Measurements from ENCODE around the gene POLQ.
"Not testable (repeated sequence)": the region's sequence is repeated elsewhere in the genome, so short reads cannot be mapped to it uniquely, and the experiment has no call there.

The POLQ gene

DNA sequence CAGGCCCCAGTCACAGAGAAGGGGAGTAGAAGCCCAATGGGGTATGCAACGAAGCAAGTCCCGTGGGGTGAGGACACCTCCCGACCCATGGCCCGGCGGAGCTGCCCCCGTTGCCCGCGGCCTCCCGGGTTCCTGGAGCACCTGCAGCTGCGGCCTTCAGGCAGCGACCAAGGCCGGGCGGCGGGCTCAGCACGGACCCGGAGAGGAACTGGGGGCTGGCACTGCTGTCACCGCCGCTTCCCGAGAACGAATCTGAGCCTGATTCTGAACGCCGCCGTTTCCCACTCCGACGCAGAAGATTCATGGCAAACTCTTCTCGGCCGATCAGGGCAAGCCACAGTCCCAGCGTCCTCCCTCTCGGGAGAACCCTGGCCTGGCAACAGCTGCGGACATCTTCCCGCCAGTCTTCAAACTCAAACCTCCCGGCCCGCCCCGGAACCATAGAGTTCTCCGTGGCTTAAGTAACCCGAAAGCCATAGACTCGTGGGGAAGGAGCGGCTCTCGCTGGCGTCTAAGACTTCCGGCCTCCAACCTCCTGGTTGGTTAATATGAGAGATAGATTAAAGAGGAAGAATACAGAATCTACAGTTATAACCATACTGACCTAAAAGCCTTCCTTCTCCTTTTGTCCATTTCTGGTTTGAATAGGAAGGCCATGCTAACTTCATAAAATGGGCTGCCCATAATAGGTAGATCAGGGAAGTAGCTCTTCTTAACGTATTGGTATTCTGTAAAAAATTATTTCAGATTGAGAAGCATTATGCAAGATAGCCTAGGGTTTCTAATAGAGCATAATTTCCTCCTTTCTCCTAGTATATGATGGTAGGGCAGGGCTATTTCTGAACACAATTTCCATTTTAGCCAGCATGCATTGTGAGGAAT lies at the start of gene POLQ:
Gene POLQ (minus strand): TSS at position 415 of the 882 bp plus-strand sequence. CDS start 111 bp downstream, at position 304.
- peak; percentile 87 for DNase-seq

DNA sequence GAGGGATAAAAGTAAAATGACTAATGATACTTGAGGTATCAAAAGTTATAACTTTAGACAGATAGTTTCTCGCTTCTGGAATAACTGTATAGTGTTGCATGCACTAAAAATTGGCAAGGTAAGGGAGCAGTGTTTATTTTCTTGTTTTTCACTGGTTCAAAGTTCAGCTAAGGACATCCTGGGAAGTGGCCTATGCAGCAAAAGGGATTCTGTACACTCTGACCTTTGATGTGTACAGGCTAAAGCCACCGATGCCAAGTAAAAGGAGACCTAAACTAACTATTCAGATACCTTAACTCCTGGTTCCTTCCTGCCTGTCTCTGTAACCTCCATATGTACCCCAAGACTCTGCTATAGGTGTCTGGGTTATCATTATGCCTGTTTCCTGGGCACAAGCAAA lies 49.1 kb upstream of the POLQ start:
- no peak for DNase-seq

DNA sequence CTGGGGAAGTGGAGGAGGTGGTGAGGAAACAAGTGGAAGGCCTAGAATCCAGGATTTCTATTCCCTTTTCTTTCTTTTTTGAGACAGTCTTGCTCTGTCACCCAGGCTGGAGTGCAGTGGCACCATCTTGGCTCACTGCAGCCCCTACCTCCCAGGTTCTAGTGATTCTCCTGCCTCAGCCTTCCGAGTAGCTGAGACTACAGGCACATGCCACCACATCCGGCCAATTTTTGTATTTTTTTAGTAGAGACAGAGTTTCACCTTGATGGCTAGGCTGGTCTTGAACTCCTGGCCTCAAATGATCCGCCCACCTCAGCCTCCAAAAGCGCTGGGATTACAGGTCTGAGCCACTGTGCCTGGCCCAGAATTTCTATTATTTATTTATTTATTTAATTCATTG lies 48.0 kb upstream of the POLQ start:
- DNase-seq, result not testable (repeated sequence)

DNA sequence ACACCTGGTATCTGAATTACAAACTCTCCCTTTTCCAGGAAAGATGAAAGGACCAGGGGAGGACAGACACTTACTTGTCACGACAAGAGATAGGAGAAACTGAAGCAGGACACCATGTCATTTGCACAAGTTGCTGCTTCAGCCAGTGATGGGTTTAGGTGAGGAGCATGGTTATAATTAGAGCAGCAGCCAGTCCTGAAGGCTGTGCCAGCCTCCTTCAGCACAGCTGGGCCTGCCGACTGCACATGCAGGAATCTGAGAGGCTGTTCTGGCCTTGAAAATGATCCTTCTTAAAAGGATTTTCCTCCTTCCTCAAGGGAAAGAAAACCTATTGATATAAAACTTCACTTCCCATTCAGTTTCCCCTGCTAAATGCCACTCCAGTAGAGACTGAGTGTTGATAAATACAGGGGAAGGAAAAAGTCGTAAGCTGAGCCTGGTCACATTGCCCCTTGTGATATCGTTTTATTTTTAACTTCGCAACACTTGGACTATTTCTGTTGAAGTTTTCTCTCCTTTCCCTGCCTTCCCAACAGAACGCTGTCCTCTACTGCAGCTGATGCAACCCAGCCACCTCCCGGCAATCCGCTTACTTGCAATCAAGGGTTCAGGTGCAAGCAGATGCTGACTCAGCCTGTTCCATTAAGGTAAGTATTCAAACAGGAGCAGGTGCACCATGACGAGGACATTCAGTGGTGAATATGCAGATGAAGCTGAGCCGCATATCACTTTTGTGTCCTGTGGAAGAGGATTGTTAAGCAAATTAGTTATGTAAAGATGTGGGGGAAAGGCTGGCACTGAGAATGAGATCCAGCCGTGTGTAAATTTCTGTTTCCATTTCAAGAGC lies 47.3 kb upstream of the POLQ start, which contains the start of gene FBXO40:
Gene FBXO40 (plus strand): TSS at position 524 of the 847 bp plus-strand sequence. CDS start 27,197 bp downstream, outside the sequence.
- DNase-seq, result no peak

DNA sequence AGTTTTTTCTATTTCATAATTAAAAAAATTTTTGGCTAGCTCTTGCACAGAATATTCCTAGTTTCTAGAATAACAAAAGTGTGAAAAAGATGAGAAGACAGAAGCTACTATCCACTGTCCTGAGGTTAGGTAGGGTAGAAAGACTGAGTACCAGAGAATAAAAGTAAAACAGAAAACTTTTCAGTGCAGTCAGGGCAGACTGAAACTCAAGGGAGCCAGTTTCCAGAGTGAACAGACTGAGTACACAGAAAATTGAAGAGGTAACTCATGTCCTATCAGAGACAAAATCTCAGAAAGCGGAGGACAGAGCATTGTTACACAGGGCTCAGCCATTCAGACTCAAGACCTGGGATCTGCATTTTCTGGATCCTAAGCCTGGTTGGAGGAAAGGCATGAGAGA lies 38.6 kb upstream of the POLQ start:
- DNase-seq, result no peak

DNA sequence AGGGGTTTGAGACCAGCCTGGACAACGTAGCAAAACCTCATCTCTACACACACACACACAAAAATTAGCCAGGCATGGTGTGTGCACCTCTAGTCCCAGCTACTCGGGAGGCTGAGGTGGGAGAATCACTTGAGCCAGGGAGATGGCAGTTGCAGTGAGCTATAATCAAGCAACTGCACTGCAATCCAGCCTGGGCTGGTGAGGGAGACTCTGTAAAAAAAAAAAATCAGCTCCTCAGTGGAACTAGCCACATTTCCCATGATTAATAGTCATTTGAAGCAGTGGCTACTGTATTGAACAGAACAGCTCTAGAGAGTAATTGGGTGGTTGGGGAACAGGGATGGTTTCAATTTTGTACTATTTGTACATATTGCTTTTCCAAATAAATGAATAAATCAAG lies 35.9 kb upstream of the POLQ start:
- DNase-seq, result no peak

DNA sequence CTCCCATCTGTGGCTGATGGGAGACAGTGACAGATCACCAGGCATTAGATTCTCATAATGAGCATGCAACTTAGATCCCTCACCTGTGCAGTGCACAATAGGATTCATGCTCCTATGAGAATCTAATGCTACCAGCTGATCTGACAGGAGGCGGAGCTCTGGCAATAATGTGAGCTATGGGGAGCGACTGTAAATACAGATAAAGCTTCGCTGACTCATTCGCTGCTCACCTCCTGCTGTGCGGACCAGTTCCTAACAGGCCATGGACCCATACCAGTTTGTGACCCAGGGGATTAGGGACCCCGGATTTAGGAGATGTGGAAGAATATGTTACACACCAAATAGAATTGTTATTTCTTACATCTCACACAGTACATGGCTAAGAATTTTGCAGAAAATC lies 28.7 kb upstream of the POLQ start:
- DNase-seq, result no peak

DNA sequence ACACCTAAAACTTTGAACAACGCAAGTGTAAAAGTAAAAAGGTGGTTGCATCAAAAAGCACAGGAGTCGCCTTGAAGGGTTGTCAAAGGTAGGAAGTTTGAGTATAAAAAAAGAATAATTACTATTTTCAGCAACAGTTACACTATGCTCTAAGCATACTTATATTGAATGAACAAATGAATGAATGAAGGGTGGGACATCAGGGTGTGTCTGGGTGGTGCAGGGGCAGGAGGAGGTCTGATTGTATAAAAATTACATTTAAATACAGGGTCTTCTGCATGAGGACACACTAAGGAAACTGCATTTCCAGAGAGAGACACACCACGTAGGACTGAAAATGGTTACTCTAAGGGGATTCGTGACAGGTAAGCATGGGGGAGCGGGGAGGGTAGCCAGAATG lies 21.9 kb upstream of the POLQ start, which contains the start of gene ARGFX:
Gene ARGFX (plus strand): TSS at position 301 of the 400 bp plus-strand sequence. CDS start 2,765 bp downstream, outside the sequence.
- no peak for DNase-seq

DNA sequence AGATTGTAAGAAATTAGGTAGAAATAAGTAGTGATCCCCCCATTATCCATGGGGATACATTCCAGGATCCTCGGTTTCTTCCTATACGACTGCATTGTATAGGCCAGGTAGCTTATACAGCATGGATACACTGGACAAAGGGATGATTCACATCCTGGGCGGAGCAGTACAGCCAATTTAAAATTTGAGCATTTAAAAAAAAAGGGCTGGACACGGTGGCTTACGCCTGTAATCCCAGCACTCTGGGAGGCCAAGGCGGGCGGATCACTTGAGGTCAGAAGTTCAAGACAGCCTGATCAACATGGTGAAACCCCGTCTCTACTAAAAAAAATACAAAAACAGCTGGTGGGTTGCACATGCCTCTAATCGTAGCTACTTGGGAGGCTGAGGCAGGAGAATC lies 21.0 kb upstream of the POLQ start:
- no peak for DNase-seq

DNA sequence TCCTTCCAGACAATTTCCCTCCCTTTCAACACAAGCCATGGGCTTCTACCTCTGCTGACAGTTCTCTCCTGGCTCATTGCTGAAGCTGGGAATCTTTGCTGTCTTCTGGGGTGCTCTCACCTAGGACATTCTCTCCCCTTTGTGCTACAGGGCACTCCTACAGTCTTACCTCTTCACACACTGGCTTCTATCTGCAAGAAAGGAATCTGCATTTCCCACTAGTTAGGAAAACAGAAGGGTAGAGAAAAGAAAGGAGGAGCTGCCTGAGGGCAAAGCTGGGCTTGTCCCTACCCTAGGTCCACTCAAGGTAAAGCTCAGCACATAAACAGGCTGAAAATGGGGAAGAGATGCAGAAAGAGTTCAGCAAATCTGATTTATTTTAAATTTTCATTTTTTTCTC lies 16.4 kb upstream of the POLQ start:
- DNase-seq, result no peak

DNA sequence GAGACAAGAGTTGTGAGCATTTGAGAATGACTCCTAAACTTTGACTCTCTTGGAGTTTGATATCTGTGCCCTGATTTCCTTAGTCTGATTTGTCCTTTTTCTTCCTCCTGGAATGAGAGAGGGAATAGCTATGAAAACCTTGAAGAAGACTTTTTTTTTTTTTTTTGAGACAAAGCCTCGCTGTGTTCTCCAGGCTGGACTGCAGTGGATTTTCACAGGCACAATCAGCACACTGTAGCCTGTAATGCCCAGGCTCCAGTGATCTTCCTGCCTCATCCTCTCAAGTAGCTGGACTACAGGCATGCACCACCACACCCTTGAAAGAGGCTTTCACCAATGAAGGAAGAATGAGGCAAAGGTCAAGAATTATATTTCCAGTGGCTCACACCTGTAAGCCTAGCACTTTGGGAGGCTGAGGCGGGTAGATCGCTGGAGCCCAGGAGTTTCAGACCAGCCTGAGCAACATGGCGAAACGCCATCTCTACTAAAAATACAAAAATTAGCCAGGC lies 11.7 kb upstream of the POLQ start:
- no peak for DNase-seq

DNA sequence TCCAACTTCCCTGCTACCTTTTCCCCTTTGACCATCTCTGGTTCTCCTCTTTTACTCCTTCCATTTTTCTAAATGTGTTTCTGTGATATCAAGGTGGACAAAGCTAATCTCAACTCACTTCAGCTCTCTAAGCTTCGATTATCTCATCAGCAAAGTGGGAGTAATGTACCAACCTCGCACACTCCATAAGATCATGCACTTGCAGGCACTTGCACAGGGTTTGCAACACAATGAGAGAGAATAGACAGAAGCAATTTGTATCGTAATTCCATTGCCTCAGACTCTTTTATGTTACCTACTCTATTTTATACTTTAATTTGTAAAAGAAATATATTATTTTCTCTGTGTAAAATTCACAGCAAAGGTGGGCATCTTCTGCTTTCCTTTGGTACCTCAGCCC lies 7.0 kb upstream of the POLQ start:
- no peak for DNase-seq

DNA sequence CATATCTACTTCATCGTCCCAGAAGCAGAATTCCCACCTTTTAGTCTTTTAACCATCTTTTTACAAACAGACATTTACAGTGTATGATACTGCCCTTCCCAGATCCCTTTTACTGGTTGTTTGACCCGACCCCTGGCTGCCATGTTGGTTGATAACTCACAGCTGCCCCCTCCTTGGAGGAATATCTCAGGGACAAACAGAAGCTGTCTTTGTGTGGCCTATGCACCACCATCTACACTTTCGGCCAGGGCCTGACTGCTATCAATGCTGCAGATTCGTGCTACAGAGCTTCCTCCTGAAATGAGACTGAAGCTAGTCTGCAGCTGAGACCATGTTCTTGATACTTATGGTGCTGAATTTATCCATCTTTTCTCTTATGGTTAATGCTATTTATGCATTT lies 6.6 kb upstream of the POLQ start:
- DNase-seq, result no peak

DNA sequence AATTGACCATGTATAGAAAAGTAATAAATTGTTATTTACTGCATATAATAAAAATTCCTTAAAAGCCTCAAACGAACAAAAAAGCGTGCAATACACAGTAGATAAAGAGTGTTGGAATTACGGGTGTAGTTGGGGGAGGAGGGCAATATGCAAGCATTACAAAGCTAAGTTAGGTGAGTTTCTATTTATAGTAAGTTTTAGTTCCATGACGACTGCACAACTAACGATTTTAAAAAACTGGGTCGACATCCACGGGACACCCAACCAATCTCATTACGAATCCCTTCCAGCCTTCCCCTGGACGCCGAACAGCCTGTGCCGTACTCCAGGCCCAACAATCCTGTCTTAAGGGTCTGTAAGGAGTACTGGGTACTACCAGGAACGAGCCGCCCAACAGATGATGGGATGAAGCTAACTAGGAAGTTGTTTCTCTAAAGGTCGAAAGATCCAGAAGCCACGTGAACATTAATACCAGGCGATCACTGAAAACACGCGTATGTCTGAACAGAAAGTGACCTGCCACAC lies 677 bp downstream of the POLQ start:
- DNase-seq, result peak; percentile 46

DNA sequence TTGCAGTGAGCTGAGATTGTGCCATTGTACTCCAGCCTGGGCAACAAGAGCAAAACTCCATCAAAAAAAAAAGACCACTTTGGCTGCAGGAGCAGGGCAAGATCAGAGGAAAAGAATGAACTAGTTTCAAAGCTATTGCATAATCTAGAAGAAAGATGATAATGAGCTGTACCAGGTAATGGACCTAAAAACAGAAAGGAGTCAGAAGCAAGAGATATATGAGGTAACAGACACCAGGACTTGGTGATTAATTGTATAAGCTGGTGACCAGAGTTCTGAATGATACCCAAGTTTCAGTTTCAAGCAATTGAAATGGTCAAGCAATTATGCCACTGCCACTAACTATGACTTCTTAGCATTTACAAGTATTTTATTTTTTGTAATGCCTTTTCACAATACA lies 2.9 kb downstream of the POLQ start:
- DNase-seq, result no peak

DNA sequence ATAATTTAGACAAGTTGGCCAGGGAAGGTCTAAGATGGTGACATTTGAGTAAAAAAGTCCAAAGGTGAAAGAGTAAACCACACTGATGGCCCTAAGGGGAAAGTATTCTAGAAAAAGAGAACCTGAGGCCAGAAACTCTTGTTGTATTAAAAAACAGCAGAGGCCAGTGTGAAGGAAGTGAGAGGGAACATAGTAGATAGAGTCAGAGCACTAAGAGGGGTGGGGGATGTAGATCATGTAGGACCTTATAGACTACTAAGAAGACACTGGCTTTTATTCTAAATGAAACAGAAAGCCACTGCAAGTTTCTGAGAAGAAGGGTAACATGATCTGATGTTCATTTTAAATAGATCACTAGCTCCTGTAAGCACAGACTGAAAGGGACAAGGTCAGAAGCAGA lies 14.5 kb downstream of the POLQ start:
- no peak for DNase-seq

DNA sequence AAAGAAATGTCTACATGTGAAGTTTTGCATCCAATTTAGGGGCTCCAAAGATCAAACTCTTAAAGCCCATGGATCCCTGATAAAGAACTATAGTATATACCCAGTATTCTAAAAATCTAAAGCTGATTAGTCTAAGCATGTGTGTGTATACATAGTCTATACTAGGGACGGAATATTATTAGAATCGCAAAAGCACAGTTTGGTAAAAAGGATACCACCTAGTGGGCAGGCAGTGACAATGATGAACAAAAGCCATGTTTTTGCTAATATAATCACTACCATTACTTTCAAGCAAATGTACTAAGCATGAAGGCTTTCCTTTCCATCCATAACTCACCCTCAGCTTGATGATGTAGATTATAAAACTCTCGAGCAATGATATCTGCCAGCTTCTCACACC lies 16.5 kb downstream of the POLQ start:
- no peak for DNase-seq

DNA sequence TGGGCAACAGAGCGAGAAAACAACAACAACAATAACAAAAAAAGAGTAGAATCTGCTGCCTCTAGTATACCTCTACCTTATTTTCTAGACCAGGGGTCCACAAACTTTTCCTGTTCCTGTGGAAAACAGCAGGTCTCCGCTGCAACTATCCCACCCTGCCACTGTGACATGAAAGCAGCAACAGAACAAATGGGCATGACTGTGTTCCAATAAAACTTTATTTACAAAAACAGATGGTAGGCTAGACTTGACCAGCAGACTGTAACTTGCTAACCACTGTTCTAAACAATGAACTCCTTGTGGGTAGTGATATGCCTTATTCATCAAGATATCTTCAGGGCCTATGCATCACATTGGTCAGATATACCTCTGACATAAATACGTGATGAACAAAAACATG lies 25.3 kb downstream of the POLQ start:
- no peak for DNase-seq

DNA sequence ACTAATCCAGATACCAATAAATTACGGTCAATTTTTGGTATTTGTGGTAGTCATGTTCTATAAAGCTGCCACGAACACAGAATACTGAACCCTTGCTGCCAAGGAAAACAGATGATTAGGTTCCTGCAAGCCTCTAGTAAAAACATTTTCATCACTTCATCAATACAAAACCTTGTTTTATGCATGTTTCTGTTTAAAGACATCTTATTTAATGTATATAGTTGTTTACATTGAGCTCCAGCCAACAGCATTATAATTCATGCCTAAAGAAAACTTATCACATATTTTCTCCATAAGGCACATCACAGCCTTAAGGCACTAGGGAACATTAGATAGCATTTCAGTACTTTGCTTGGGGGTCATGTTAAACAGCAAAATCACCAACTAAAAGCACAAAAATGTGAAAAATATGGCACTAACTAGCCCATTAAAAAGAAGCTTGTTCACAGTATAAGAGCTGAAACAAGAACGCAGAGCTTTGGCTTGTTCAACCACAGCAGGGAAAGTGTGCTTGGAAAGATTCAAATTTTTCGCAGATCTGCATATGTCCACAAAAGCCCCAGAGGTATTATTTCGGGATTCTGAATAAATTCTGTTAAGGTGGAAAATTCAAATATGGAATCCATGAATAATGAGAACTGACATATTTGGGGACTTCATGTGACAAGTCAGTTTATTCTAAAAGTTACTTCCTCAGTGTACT lies 27.7 kb downstream of the POLQ start:
- no peak for DNase-seq

DNA sequence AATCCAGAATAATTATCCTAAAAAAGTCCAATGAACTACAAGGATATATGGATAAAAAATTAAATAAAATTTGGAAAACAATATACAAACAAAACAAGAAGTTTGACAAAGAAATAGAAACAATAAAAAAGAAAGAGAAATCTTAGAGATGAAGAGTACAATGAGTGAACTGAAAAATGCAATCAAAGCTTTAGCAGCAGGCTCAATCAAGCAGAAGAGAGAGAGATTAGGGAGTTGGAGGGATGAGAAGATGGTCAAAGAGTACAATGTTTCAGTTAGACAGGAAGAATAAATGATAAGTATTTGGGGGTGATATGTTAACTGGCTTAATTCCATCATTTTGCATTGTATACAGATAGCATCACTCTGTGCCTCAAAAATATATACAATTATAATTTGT lies 29.9 kb downstream of the POLQ start:
- no peak for DNase-seq

DNA sequence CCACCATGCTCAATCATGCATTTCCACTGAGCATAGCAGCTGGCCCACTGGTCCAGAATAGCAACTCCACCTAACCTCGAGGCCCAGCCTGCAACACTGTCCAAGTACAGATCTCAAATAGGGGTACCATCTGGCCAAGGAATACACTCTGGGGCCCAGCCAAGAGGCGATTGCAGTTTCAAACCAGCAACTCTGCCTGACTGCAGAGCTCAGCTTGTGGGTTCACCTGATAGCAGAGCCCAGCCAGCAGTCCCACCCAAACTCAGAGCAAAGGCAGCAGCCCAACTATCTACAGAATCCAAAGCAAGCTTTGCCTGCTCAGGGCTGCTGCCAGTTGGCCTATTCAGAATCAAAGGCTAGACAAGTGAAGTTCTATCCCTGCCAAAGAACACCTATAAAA lies 30.5 kb downstream of the POLQ start:
- DNase-seq, result no peak

DNA sequence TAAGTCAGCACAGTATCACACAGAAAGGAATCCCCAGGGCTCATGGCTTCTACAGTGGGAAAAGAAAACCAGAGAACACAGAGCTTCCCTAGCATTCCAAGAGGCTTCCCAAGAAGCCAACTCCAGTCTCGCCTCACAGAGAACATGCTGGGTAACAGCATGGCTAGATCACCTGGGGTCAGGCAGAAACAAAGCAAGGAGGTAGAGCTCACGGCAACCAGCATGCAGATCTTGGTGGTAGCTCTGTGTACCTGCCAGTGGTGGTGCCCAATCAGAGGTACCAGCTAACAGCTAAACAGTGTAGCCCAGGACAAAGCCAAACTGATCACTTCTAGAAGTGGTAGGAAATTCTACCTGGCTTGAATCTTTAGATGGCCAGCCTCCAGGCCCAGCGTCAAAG lies 31.3 kb downstream of the POLQ start:
- no peak for DNase-seq

DNA sequence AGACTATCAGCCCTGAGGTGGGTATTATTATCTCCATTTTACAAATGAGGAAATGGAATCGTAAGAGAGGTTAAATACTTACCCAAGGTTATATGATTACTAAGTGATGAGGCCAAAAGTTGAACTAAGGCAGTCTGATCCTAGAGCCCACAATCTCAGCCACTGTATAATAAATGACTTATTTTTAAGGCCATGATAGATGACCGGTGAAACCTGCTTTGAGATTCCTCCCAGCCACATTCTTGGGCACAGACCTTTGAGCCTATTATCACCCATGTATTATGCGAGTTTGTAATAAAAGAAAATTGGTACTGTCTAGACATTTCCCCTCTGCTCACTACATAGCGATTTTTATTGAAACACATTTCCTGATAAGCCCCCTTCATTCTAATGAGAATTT lies 37.4 kb downstream of the POLQ start:
- no peak for DNase-seq
